K562 treated with DMSO at 1 percent for 12 hours (cell line): Measurements from ENCODE around the gene QRICH2. TPM values are rescaled to one million over a fixed set of nuclear protein-coding genes. Genes with fewer than 3 reads are reported as not detected.

Source experiments
- total RNA-seq: library from RNA; unstranded; fragments of 300-600 nt; gene quantifications from 2 replicates; pipeline ENCODE4 v1.2.3, GENCODE V29; 2022; ENCODE audit not compliant: insufficient read depth

QRICH2 gene
- 6.1 and 13.6 TPM in 2 replicates for total RNA-seq

DNA sequence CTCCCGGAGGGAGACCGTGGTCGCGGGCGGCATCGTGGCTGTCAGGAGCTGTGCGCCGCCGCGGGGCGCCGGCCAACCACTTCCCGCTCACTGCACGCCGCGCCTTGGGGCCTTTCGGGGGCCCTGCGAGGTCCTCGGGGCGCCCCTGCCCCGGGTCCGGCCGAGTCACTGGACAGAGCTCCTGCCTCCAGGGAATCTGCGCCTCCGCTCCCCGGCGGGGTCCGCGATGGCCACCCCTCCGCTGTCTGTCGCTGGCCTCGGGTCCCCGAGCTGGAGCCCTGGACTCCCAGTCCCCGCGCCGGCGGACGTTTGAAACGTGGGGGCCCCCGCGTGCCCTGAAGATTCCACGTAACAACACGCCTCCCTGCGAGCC, at the start of gene QRICH2:
Gene QRICH2, minus strand, starts transcription at position 311 of the 373 bp plus-strand sequence. Its CDS starts 278 bp downstream, at position 33.

DNA sequence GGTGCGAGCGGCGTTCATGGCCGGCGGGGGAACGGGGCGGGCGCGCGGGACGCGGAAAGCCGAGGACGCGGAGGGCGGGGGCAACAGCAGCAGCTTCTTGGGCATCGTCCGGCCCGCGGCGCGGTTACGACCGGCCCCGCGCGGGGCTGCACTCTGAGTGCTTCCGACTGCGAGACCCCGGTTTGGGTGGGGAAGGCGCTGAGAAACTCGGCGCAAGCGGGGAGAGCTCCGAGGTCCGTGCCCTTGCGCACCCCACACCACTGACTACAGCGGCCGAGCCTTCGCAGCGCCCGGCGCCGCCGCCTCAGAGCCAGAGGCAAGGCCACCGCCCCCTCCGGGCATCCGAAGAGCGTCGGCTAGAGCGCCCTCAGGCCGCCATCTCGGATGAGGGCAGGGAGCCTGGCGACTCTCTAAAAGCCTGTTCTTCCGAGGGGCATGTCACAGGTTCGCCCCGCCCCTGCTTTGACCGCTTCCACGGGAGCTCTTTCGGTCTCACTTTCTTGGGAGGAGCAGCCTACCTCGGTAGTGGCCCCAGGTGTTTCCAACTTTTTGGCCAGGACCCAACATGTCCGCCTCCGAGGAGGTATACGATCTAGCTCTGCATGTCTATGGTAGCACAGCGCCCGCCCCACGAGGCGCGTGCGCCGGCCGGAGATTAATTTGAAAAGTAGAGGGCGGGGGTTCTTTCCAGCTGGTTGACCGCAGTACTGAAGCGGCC, 45.7 kb upstream of the QRICH2 start, which contains the start of gene PRPSAP1:
Gene PRPSAP1, minus strand, starts transcription at position 318 of the 718 bp plus-strand sequence. Its CDS starts 213 bp downstream, at position 105.

DNA sequence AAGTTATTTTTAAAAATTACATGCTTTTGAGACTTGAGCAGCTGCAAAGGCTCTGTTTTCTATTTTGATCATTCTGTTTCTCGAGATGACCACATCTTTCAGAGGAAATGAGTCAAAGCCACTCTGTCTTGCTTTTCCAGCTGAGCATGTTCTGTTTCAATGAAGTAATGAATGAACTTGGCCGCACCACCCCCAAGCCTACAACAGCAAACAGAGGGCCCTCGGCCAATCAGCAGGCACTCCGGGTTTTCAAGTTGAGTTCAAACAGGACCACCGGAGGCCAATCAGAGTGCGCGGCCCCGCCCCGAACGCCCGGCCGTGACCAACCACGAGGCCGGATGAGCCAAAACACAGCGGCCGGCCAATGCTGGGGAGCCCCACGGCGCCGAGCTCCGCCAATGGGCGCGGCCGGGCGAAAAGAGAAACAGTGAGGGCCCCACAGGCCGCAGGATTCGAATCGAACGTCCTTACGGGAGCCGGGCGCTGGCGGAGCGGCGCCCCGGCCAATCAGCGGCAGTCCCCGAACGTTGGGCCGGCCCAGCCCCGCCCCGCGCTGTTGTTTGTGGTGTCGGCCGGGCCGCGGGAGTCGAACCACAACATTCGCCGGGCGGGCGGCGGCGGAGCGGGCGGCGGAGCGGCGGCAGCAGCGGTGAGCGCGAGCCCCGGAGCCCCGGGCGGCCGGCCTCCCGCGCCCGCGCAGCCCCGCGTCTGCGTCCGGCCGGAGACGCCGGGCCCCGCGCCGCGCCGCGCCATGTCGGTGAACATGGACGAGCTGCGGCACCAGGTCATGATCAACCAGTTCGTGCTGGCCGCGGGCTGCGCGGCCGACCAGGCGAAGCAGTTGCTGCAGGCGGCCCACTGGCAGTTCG, 43.1 kb downstream of the QRICH2 start, which contains the start of gene UBALD2:
Gene UBALD2, plus strand, starts transcription at position 594 of the 869 bp plus-strand sequence. Its CDS starts 158 bp downstream, at position 752.

GRCh38 chr17:76240461-76241203, 67.4 kb downstream of the QRICH2 start, which contains the start of gene RNF157:
Gene RNF157, minus strand, starts transcription at chr17:76240493. Its CDS starts 253 bp downstream, at chr17:76240240.

Other genes with a start within 250 kb of the QRICH2 start
- gene SRP68, start 235.8 kb downstream of the QRICH2 start, total RNA-seq: 72.8 and 93.8 TPM in 2 replicates
- gene GALR2, start 233.5 kb downstream of the QRICH2 start, total RNA-seq: not detected in 2 replicates
- 2.2 and 10.7 TPM in 2 replicates for gene ZACN, start 229.1 kb downstream of the QRICH2 start, total RNA-seq
- 17.1 and 42.5 TPM in 2 replicates for gene EXOC7, start 204.5 kb downstream of the QRICH2 start, total RNA-seq
- 0.31 TPM in 1 of 2 replicates, not detected in the other for gene FOXJ1, start 167.0 kb downstream of the QRICH2 start, total RNA-seq
- gene RNF157, start 67.8 kb downstream of the QRICH2 start, total RNA-seq: 13.5 and 50.9 TPM in 2 replicates
- gene UBALD2, start 42.9 kb downstream of the QRICH2 start, total RNA-seq: 167 and 186 TPM in 2 replicates
- gene PRPSAP1, start 45.6 kb upstream of the QRICH2 start, total RNA-seq: 59.7 and 71.5 TPM in 2 replicates
- 41.7 and 47.1 TPM in 2 replicates for gene SPHK1, start 76.3 kb upstream of the QRICH2 start, total RNA-seq
- gene UBE2O, start 144.9 kb upstream of the QRICH2 start, total RNA-seq: 19.3 and 36.3 TPM in 2 replicates
- not detected in 2 replicates for gene AANAT, start 159.3 kb upstream of the QRICH2 start, total RNA-seq
- gene RHBDF2, start 193.1 kb upstream of the QRICH2 start, total RNA-seq: 0.65 and 0.97 TPM in 2 replicates
- gene CYGB, start 229.4 kb upstream of the QRICH2 start, total RNA-seq: 0.40 TPM in 1 of 2 replicates, not detected in the other
- not detected in 2 replicates for gene PRCD, start 231.8 kb upstream of the QRICH2 start, total RNA-seq